Body of pancreas (tissue), 4 donors: ENCODE results near the gene LCN10. TPM values are rescaled to one million over a fixed set of nuclear protein-coding genes. Genes with fewer than 3 reads are reported as not detected.

Experiments
- ATAC-seq: fragments of 150-250 bp; one replicate; pipeline ENCODE4 v1.9.1; 2016
- DNase-seq, 4 donors: peaks; one replicate each; pipeline ENCODE4 v3.0.0-alpha.2; 2019
- H3K27ac ChIP-seq, 4 donors: fragments of 200-600 bp; sonication (generic); 1 replicate in 3 of 4; 2 replicates in 1 of 4; pipeline versions ENCODE4 v1.5.1 to v1.6.1; 2016 to 2019; ENCODE audit warnings: mild to moderate bottlenecking in 1 of 4, mixed read lengths in 1 of 4, moderate library complexity in 1 of 4
- H3K27me3 ChIP-seq, 2 donors: fragments of 200-600 bp; sonication (generic); one replicate each; pipeline ENCODE4 v1.6.0; 2016; ENCODE audit warnings: mild to moderate bottlenecking in 1 of 2
- H3K36me3 ChIP-seq, 2 donors: fragments of 200-600 bp; sonication (generic); replicated peaks in 1 of 2; 2 replicates each; pipeline ENCODE4 v1.5.1; 2016; ENCODE audit warnings: low read depth in 2 of 2; ENCODE audit not compliant: insufficient read depth in 1 of 2
- H3K4me1 ChIP-seq: fragments of 200-600 bp; sonication (generic); one replicate; pipeline ENCODE4 v1.6.0; 2016
- H3K4me3 ChIP-seq, 2 donors: fragments of 200-600 bp; sonication (generic); 1 replicate in 1 of 2; 2 replicates in 1 of 2; pipeline ENCODE4 v1.5.1; 2016 to 2019
- H3K9me3 ChIP-seq, 3 donors: fragments of 200-600 bp; sonication (generic); 1 replicate in 2 of 3; 2 replicates in 1 of 3; pipeline ENCODE4 v1.5.1; 2016
- CTCF ChIP-seq, 7 experiments: fragments of 450-650 bp in 4 of 7; fragments of 200-600 bp in 3 of 7; sonication (generic) in 3 of 7; IDR thresholded peaks; one replicate each; pipeline ENCODE4 v1.5.1; 2016 to 2019; ENCODE audit warnings: antibody characterized with exemption in 7 of 7
- POLR2A ChIP-seq, 3 donors: fragments of 450-650 bp; IDR thresholded peaks; one replicate each; pipeline ENCODE4 v1.6.1; 2016; ENCODE audit warnings: antibody characterized with exemption in 3 of 3, mild to moderate bottlenecking in 2 of 3
- WGBS, 2 donors: methylation state at CpG; one replicate each; pipeline ENCODE4 v1.1.5; 2017; 5-methylcytosine and 5-hydroxymethylcytosine counted together
- intact Hi-C: fragments of 100-400 bp; cut with DNase I; formaldehyde crosslinking; loops from one replicate; pipeline ENCODE4 v1.15.1; 2023
- total RNA-seq, 2 donors: library from RNA; depleted of rRNA; stranded (reverse); fragments of >200 nt; gene quantifications; one replicate each; pipeline ENCODE4 v1.1.0, GENCODE V29; 2016

The LCN10 gene
- total RNA-seq, 2 donors from 2014 or later, result 0.78 to 4.6 TPM

GRCh38 chr9:136775191-136775590 lies 32.5 kb upstream of the LCN10 start:
- no peak for ATAC-seq
- DNase-seq, result no peak
- WGBS, 2 donors, result 89 to 91% methylated on average over 5 of the region's 6 CpGs
- Histone ChIP-seq H3K9me3 (no peaks in the 10 kb centered on the region), H3K36me3 (no peaks in the 10 kb centered on the region), H3K4me1 (no peaks in the 10 kb centered on the region), H3K27ac (no peak overlapping the region), H3K27me3 (no peaks in the 10 kb centered on the region), H3K4me3 (no peak overlapping the region)
- no peak for TF ChIP-seq POLR2A (IDR thresholded peaks at IDR 0.05)
- no peak for TF ChIP-seq CTCF (IDR thresholded peaks at IDR 0.05)
- intact Hi-C loops, result no loop called here

DNA sequence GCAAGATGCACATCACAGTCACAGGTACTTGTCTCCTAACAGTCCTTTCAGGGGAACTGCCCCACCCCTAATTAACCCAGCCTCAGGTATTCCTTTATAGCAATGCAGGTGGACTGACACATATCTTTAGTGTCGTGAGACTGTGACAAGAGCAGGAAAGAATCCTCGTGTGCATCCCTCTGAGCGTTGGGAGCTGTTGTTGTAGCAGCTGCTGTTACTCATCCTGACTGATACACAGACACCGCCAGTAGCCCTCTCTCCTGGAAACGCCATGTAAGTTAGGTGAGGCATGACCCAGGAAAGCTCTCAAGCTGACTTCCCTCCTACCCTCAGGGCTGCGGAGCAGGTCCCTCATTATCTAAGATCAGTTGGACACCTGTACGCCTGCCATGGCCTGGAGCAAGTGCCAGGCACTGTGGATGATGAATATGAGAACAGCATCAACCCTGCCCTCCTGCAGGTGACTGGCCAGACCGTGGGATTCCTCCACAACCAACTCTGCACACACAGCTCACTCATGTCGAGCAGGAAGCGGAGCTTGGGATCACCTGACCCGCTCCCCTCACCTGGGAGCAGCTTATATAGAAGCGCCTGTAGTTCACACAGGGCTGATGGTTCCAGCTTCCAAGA lies 31.8 kb upstream of the LCN10 start:
- H3K27ac ChIP-seq, result no peak overlapping the region
- 100% methylated on average over 5 of the region's 12 CpGs; no CpG with 5 or more reads in 1 of the 2 donors for WGBS, 2 donors
- H3K4me1 ChIP-seq, result no peaks in the 10 kb centered on the region
- no peak for TF ChIP-seq CTCF (IDR thresholded peaks at IDR 0.05)
- no peak for TF ChIP-seq POLR2A (IDR thresholded peaks at IDR 0.05)
- no peaks in the 10 kb centered on the region for H3K27me3 ChIP-seq
- DNase-seq (no peak), ATAC-seq (no peak)
- no peak overlapping the region for H3K4me3 ChIP-seq
- H3K9me3 ChIP-seq, result no peaks in the 10 kb centered on the region
- intact Hi-C loops, result no loop called here
- no peaks in the 10 kb centered on the region for H3K36me3 ChIP-seq

DNA sequence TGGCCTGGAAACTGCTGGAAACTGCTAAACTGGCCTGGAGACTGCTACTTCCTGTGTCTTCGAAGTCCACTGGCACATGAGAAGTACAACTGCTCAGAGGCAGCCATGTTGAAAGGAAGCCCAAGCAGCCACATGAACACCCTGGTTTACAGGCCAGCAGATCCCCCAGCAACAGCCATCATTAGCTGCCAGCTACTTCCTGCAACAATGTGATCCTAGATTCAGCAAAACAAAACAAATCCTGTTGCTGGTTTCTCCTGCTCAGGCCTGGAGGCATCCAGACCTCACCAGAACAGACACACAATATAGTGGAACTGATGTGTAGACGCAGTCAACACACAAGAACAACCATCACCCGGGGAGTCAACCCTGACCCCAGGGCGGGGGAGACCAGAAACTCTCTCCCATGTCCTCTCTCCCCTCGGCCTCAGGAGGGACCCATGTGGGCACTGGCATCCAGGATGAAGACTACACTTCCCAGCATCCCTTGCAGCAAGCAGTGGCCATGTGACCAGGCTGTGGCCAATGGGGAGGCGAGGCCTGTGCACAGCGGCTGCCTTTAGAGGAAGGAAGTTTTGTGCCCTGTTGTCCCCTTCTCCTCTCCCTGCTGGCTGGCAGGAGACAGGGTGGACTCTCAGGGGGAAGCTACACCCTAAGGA lies 30.8 kb upstream of the LCN10 start:
- DNase-seq, result no peak
- Histone ChIP-seq H3K4me1 (no peaks in the 10 kb centered on the region), H3K36me3 (no peaks in the 10 kb centered on the region), H3K4me3 (no peak overlapping the region), H3K27ac (no peak overlapping the region), H3K9me3 (no peaks in the 10 kb centered on the region), H3K27me3 (no peaks in the 10 kb centered on the region)
- peak; percentile 50 for ATAC-seq
- intact Hi-C loops, result no loop called here
- TF ChIP-seq CTCF (IDR thresholded peaks at IDR 0.05), result no peak
- TF ChIP-seq POLR2A (IDR thresholded peaks at IDR 0.05), result no peak
- 70 to 72% methylated on average over 3 to 4 of the region's 7 CpGs for WGBS, 2 donors

GRCh38 chr9:136771907-136772415 lies 29.2 kb upstream of the LCN10 start:
- no peak for DNase-seq

More at GRCh38 chr9:136771907-136772415, 29.2 kb upstream of the LCN10 start:
- 75 to 87% methylated on average over 3 of the region's 3 CpGs for WGBS, 2 donors
- H3K27ac ChIP-seq, result no peak overlapping the region
- no peak for ATAC-seq
- H3K9me3 ChIP-seq, result no peaks in the 10 kb centered on the region
- intact Hi-C loops, result no loop called here
- TF ChIP-seq POLR2A (IDR thresholded peaks at IDR 0.05), result no peak
- no peak for TF ChIP-seq CTCF (IDR thresholded peaks at IDR 0.05)
- H3K4me1 ChIP-seq, result no peaks in the 10 kb centered on the region
- no peaks in the 10 kb centered on the region for H3K36me3 ChIP-seq
- H3K4me3 ChIP-seq, result no peak overlapping the region
- H3K27me3 ChIP-seq, result no peaks in the 10 kb centered on the region
